22Rv1 (cell line): ENCODE results near the gene TGFBR2.

ENCODE experiments used
- H3K27ac ChIP-seq: fragments of 450-650 bp; 2 replicates; pipeline ENCODE4 v1.5.1; 2017
- CTCF ChIP-seq: fragments of 450-650 bp; IDR thresholded peaks from 2 replicates; pipeline ENCODE4 v1.5.1; 2017; ENCODE audit warnings: mild to moderate bottlenecking
- ZFX ChIP-seq: fragments of 450-650 bp; IDR thresholded peaks from 2 replicates; pipeline ENCODE4 v1.6.1; 2017; ENCODE audit warnings: antibody characterized with exemption, borderline replicate concordance

Gene TGFBR2

GRCh38 chr3:30646181-30646876 is 39.9 kb downstream of the TGFBR2 start:
- no peak overlapping the region for H3K27ac ChIP-seq
- TF ChIP-seq ZFX (no peak), CTCF (no peak)

- no peak for TF ChIP-seq CTCF
- no peak for TF ChIP-seq ZFX
- H3K27ac ChIP-seq = no peak overlapping the region
Measured at GRCh38 chr3:30646961-30647752, 40.8 kb downstream of the TGFBR2 start.

- no peak overlapping the region for H3K27ac ChIP-seq
- TF ChIP-seq CTCF (no peak), ZFX (no peak)
Measured at GRCh38 chr3:30648670-30649357, 42.4 kb downstream of the TGFBR2 start.

GRCh38 chr3:30649572-30650318 is 43.3 kb downstream of the TGFBR2 start:
- H3K27ac ChIP-seq = no peak overlapping the region
- TF ChIP-seq ZFX = no peak
- no peak for TF ChIP-seq CTCF

GRCh38 chr3:30650348-30650995 is 44.1 kb downstream of the TGFBR2 start:
- no peak overlapping the region for H3K27ac ChIP-seq
- TF ChIP-seq ZFX (no peak), CTCF (no peak)

GRCh38 chr3:30654269-30654668 is 47.9 kb downstream of the TGFBR2 start:
- H3K27ac ChIP-seq = no peak overlapping the region
- TF ChIP-seq ZFX (no peak), CTCF (no peak)
